Hepatocyte (in vitro differentiated cells): ENCODE results near the gene ID1.

Experiments used
- CTCF ChIP-seq: fragments of 200-600 bp; sonication (generic); IDR thresholded peaks from 2 replicates; pipeline ENCODE4 v1.5.1; 2016; ENCODE audit warnings: antibody characterized with exemption, mild to moderate bottlenecking; ENCODE audit not compliant: poor library complexity
- EZH2 ChIP-seq: fragments of 200-600 bp; sonication (generic); IDR thresholded peaks from 2 replicates; pipeline ENCODE4 v1.6.1; 2016; ENCODE audit warnings: antibody characterized with exemption, mild to moderate bottlenecking, borderline replicate concordance
- EZH2phosphoT487 ChIP-seq: fragments of 200-600 bp; sonication (generic); IDR thresholded peaks from one replicate; pipeline ENCODE4 v1.6.1; 2018; ENCODE audit warnings: antibody characterized with exemption, mild to moderate bottlenecking, low read depth, moderate library complexity; ENCODE audit not compliant: unreplicated experiment, severe bottlenecking

- TF ChIP-seq CTCF (no peak), EZH2phosphoT487 (no peak), EZH2 (no peak)
Observed at GRCh38 chr20:31565699-31566318, 39.3 kb upstream of the ID1 start.
